ENCODE data around the gene HBE1. TPM values are rescaled to one million over a fixed set of nuclear protein-coding genes. Genes with fewer than 3 reads are reported as not detected.

Gene HBE1
- total and polyA plus RNA-seq, 2 experiments from 2014 or later, result not detected

DNA sequence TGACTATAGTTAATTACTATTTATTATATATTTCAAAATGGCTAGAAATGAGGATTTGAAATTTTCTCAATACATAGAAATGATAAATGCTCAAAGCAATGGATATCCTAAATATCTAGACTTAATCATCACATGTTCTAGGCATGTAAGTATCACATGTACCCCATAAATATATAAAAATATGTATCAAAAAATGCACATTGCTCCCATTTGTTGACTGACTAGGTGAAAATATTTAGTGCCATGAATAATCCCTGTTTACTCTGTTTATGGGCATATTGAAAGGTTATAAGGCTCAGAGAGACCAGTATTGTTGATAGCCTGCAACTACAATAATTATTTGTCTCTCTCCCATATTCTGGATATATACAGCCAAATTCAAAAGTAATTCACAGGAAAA is 3.1 kb downstream of the HBE1 start:
- H3K27ac ChIP-seq (ENCODE audit: low read depth), result no peak overlapping the region
- H4K20me1 ChIP-seq (replicated peaks; ENCODE audit: insufficient read depth), result no peaks in the 10 kb centered on the region
- peaks cover 5% of the 10 kb centered on the region; the same call in 2 of the 3 replicates for H3K4me1 Mint-ChIP-seq
- DNase-seq (ENCODE audit: low spot score) (no peak), ATAC-seq (no peak)
- H2AFZ ChIP-seq, result no peak overlapping the region
- no peaks in the 10 kb centered on the region for H3F3A ChIP-seq (replicated peaks; ENCODE audit: low read depth)
- TF ChIP-seq, protein P1, sequence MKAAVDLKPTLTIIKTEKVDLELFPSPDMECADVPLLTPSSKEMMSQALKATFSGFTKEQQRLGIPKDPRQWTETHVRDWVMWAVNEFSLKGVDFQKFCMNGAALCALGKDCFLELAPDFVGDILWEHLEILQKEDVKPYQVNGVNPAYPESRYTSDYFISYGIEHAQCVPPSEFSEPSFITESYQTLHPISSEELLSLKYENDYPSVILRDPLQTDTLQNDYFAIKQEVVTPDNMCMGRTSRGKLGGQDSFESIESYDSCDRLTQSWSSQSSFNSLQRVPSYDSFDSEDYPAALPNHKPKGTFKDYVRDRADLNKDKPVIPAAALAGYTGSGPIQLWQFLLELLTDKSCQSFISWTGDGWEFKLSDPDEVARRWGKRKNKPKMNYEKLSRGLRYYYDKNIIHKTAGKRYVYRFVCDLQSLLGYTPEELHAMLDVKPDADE (IDR thresholded peaks at IDR 0.05), result no peak
- TF ChIP-seq EZH2phosphoT487 (IDR thresholded peaks at IDR 0.05; ENCODE audit: unreplicated experiment), result no peak
- no peak for TF ChIP-seq POLR2AphosphoS5 (IDR thresholded peaks at IDR 0.05; ENCODE audit: low read depth)
- no peak for TF ChIP-seq CTCF (conservative IDR thresholded peaks at IDR 0.05; ENCODE audit: low read depth in 2 of 2)
- no peak for TF ChIP-seq ZNF114 (CRISPR knock-in tag; IDR thresholded peaks at IDR 0.05)
- TF ChIP-seq NANOG (IDR thresholded peaks at IDR 0.05; ENCODE audit: borderline replicate concordance), result no peak
- TF ChIP-seq STAT1 (IDR thresholded peaks at IDR 0.05; ENCODE audit: unreplicated experiment), result no peak
- no peak for TF ChIP-seq CREB1 (CRISPR knock-in tag; IDR thresholded peaks at IDR 0.05; ENCODE audit: low read depth)
- TF ChIP-seq REST (IDR thresholded peaks at IDR 0.05; ENCODE audit: unreplicated experiment), result no peak
- TF ChIP-seq, protein P2, sequence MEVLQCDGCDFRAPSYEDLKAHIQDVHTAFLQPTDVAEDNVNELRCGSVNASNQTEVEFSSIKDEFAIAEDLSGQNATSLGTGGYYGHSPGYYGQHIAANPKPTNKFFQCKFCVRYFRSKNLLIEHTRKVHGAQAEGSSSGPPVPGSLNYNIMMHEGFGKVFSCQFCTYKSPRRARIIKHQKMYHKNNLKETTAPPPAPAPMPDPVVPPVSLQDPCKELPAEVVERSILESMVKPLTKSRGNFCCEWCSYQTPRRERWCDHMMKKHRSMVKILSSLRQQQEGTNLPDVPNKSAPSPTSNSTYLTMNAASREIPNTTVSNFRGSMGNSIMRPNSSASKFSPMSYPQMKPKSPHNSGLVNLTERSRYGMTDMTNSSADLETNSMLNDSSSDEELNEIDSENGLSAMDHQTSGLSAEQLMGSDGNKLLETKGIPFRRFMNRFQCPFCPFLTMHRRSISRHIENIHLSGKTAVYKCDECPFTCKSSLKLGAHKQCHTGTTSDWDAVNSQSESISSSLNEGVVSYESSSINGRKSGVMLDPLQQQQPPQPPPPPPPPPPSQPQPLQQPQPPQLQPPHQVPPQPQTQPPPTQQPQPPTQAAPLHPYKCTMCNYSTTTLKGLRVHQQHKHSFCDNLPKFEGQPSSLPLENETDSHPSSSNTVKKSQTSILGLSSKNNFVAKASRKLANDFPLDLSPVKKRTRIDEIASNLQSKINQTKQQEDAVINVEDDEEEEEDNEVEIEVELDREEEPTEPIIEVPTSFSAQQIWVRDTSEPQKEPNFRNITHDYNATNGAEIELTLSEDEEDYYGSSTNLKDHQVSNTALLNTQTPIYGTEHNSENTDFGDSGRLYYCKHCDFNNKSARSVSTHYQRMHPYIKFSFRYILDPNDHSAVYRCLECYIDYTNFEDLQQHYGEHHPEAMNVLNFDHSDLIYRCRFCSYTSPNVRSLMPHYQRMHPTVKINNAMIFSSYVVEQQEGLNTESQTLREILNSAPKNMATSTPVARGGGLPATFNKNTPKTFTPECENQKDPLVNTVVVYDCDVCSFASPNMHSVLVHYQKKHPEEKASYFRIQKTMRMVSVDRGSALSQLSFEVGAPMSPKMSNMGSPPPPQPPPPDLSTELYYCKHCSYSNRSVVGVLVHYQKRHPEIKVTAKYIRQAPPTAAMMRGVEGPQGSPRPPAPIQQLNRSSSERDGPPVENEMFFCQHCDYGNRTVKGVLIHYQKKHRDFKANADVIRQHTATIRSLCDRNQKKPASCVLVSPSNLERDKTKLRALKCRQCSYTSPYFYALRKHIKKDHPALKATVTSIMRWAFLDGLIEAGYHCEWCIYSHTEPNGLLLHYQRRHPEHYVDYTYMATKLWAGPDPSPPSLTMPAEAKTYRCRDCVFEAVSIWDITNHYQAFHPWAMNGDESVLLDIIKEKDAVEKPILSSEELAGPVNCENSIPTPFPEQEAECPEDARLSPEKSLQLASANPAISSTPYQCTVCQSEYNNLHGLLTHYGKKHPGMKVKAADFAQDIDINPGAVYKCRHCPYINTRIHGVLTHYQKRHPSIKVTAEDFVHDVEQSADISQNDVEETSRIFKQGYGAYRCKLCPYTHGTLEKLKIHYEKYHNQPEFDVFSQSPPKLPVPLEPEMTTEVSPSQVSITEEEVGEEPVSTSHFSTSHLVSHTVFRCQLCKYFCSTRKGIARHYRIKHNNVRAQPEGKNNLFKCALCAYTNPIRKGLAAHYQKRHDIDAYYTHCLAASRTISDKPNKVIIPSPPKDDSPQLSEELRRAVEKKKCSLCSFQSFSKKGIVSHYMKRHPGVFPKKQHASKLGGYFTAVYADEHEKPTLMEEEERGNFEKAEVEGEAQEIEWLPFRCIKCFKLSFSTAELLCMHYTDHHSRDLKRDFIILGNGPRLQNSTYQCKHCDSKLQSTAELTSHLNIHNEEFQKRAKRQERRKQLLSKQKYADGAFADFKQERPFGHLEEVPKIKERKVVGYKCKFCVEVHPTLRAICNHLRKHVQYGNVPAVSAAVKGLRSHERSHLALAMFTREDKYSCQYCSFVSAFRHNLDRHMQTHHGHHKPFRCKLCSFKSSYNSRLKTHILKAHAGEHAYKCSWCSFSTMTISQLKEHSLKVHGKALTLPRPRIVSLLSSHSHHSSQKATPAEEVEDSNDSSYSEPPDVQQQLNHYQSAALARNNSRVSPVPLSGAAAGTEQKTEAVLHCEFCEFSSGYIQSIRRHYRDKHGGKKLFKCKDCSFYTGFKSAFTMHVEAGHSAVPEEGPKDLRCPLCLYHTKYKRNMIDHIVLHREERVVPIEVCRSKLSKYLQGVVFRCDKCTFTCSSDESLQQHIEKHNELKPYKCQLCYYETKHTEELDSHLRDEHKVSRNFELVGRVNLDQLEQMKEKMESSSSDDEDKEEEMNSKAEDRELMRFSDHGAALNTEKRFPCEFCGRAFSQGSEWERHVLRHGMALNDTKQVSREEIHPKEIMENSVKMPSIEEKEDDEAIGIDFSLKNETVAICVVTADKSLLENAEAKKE (CRISPR knock-in tag; IDR thresholded peaks at IDR 0.05), result no peak
- no peak for TF ChIP-seq ZNF331 (CRISPR knock-in tag; IDR thresholded peaks at IDR 0.05; ENCODE audit: low read depth)
- TF ChIP-seq EZH2 (IDR thresholded peaks at IDR 0.05; ENCODE audit: low read depth, unreplicated experiment), result no peak
- TF ChIP-seq JUNB (IDR thresholded peaks at IDR 0.05; ENCODE audit: unreplicated experiment), result no peak
- H3K27ac Mint-ChIP-seq, result no peak overlapping the region
- H3K9me3 Mint-ChIP-seq, result peaks cover 4% of the 10 kb centered on the region; the same call in 2 of the 3 replicates
- no peaks in the 10 kb centered on the region for H3K79me2 ChIP-seq (replicated peaks; ENCODE audit: insufficient read depth)
- H3K27me3 ChIP-seq (ENCODE audit: insufficient read depth), result no peaks in the 10 kb centered on the region
- H3K4me1 ChIP-seq (ENCODE audit: insufficient read depth), result no peaks in the 10 kb centered on the region
- H3K36me3 ChIP-seq (ENCODE audit: insufficient read depth), result no peaks in the 10 kb centered on the region
- H3K4me2 ChIP-seq, result no peak overlapping the region
- H3K4me3 Mint-ChIP-seq, result no peak overlapping the region
- H3K27me3 Mint-ChIP-seq (ENCODE audit: insufficient read depth, low read depth, poor library complexity), result peaks cover 2% of the 10 kb centered on the region
- H3K9me2 ChIP-seq (ENCODE audit: insufficient read depth), result no peaks in the 10 kb centered on the region
- H3K4me3 ChIP-seq, result no peak overlapping the region
- H3K36me3 Mint-ChIP-seq (ENCODE audit: low read depth), result no peaks in the 10 kb centered on the region
